H1 (cell line): Measurements from ENCODE around the gene MYBPHL. TPM values are rescaled to one million over a fixed set of nuclear protein-coding genes. Genes with fewer than 3 reads are reported as not detected.

ENCODE experiments used
- CTCF ChIA-PET: fragments of 300-600 bp; sonication (Branson Sonifier 250); formaldehyde crosslinking; loops from one replicate; lab custom pipeline; 2021; ENCODE audit not compliant: partially characterized antibody; lab: Charles Lee
- POLR2A ChIA-PET: fragments of 300-600 bp; sonication (Branson Sonifier 250); formaldehyde crosslinking; loops from one replicate; lab custom pipeline; 2021; ENCODE audit warnings: inconsistent platforms; ENCODE audit not compliant: partially characterized antibody; lab: Charles Lee
- DNase-seq, 2 experiments: peaks; one replicate each; pipeline versions ENCODE4 v3.0.0 to v3.0.0-alpha.2; 2010 to 2022; ENCODE audit warnings: low spot score in 2 of 2, low read depth in 1 of 2, mixed read lengths in 1 of 2
- FAIRE-seq: peaks from 2 replicates; lab custom pipeline; 2011; peaks lifted over from hg19 to GRCh38; lab: Jason Lieb, UNC
- H2AFZ ChIP-seq: 2 replicates; pipeline ENCODE4 v1.8.1; 2012; ENCODE audit warnings: low read length, inconsistent platforms
- H2AK5ac ChIP-seq: 2 replicates; pipeline ENCODE4 v1.6.1; 2013; ENCODE audit warnings: low read depth, low read length
- H2BK120ac ChIP-seq: replicated peaks from 2 replicates; pipeline ENCODE3; 2013; ENCODE audit warnings: low read depth, low read length, inconsistent platforms
- H2BK12ac ChIP-seq: 2 replicates; pipeline ENCODE4 v1.6.1; 2013; ENCODE audit warnings: low read depth, low read length
- H2BK15ac ChIP-seq: 2 replicates; pipeline ENCODE4 v1.6.1; 2013; ENCODE audit warnings: low read length
- H2BK20ac ChIP-seq: 2 replicates; pipeline ENCODE4 v1.6.1; 2013; ENCODE audit warnings: low read length
- H2BK5ac ChIP-seq: 2 replicates; pipeline ENCODE4 v1.6.1; 2013; ENCODE audit warnings: low read depth, low read length
- H3K14ac ChIP-seq: 2 replicates; pipeline ENCODE4 v1.6.1; 2013; ENCODE audit warnings: inconsistent platforms; ENCODE audit not compliant: insufficient read length
- H3K18ac ChIP-seq: 2 replicates; pipeline ENCODE4 v1.6.1; 2013; ENCODE audit warnings: low read length; ENCODE audit errors: extremely low read depth
- H3K23ac ChIP-seq: 2 replicates; pipeline ENCODE4 v1.6.1; 2013; ENCODE audit warnings: inconsistent platforms; ENCODE audit not compliant: insufficient read length
- H3K23me2 ChIP-seq: 2 replicates; pipeline ENCODE4 v1.6.1; 2013; ENCODE audit warnings: low read depth, low read length
- H3K27ac ChIP-seq: 2 replicates; pipeline ENCODE4 v1.6.1; 2011; ENCODE audit warnings: low read depth, low read length, inconsistent platforms
- H3K27me3 ChIP-seq, 4 experiments: replicated peaks in 1 of 4; 1 replicate in 1 of 4; 2 replicates in 3 of 4; pipeline versions ENCODE4 v1.6.1 to v1.8.1; 2011 to 2013; ENCODE audit warnings: low read length in 3 of 4, mild to moderate bottlenecking in 3 of 4, inconsistent platforms in 2 of 4, mixed read lengths in 2 of 4, moderate library complexity in 1 of 4; ENCODE audit not compliant: control insufficient read depth in 3 of 4, insufficient read depth in 3 of 4; ENCODE audit errors: extremely low read depth in 1 of 4
- H3K36me3 ChIP-seq, 4 experiments: 2 replicates each; pipeline versions ENCODE4 v1.6.1 to v1.8.1; 2011 to 2013; ENCODE audit warnings: mild to moderate bottlenecking in 4 of 4, low read length in 3 of 4, moderate library complexity in 2 of 4, control low read depth in 1 of 4, inconsistent platforms in 1 of 4; ENCODE audit not compliant: insufficient read depth in 4 of 4, control insufficient read depth in 2 of 4
- H3K4ac ChIP-seq: replicated peaks from 2 replicates; pipeline ENCODE3; 2013; ENCODE audit warnings: low read length, low read depth, mixed read lengths, inconsistent platforms; ENCODE audit not compliant: insufficient read length
- H3K4me1 ChIP-seq, 4 experiments: replicated peaks in 1 of 4; 1 replicate in 1 of 4; 2 replicates in 3 of 4; pipeline versions ENCODE4 v1.6.1 to v1.8.1; 2011 to 2013; ENCODE audit warnings: low read length in 3 of 4, inconsistent platforms in 2 of 4, mixed read lengths in 1 of 4; ENCODE audit not compliant: insufficient read depth in 4 of 4, control insufficient read depth in 3 of 4
- H3K4me2 ChIP-seq, 2 experiments: 2 replicates each; pipeline versions ENCODE4 v1.6.1 to v1.8.1; 2011 to 2013; ENCODE audit warnings: low read depth in 2 of 2, low read length in 2 of 2, control low read depth in 1 of 2, inconsistent platforms in 1 of 2, mild to moderate bottlenecking in 1 of 2; ENCODE audit not compliant: insufficient read depth in 1 of 2
- H3K4me3 ChIP-seq, 4 experiments: fragments of 200-600, 300-600 bp in 1 of 4; sonication (generic), shearing (Covaris generic), sonication (Bioruptor Twin) in 1 of 4; 2 replicates each; pipeline versions ENCODE4 v1.5.1 to v1.8.1; 2011 to 2016; ENCODE audit warnings: low read length in 4 of 4, low read depth in 3 of 4, control low read depth in 2 of 4, inconsistent platforms in 2 of 4, mild to moderate bottlenecking in 2 of 4, mixed read lengths in 1 of 4, moderate library complexity in 1 of 4; ENCODE audit not compliant: insufficient read depth in 2 of 4; ENCODE audit errors: extremely low read depth in 1 of 4
- H3K56ac ChIP-seq: replicated peaks from 2 replicates; pipeline ENCODE3; 2013; ENCODE audit warnings: low read depth, mild to moderate bottlenecking, mixed read lengths, low read length, inconsistent platforms; ENCODE audit not compliant: insufficient read length
- H3K79me1 ChIP-seq: 2 replicates; pipeline ENCODE4 v1.6.1; 2013; ENCODE audit warnings: low read depth, low read length, control low read depth
- H3K79me2 ChIP-seq, 2 experiments: 2 replicates each; pipeline versions ENCODE4 v1.6.1 to v1.8.1; 2012 to 2013; ENCODE audit warnings: low read length in 2 of 2, mild to moderate bottlenecking in 2 of 2, inconsistent platforms in 1 of 2; ENCODE audit not compliant: insufficient read depth in 2 of 2, control insufficient read depth in 1 of 2
- H3K9ac ChIP-seq, 4 experiments: replicated peaks in 1 of 4; 1 replicate in 1 of 4; 2 replicates in 3 of 4; pipeline versions ENCODE4 v1.6.1 to v1.8.1; 2011 to 2013; ENCODE audit warnings: low read depth in 3 of 4, low read length in 3 of 4, control low read depth in 2 of 4, mild to moderate bottlenecking in 2 of 4, moderate library complexity in 2 of 4, inconsistent platforms in 1 of 4; ENCODE audit errors: extremely low read depth in 1 of 4
- H3K9me3 ChIP-seq, 2 experiments: 2 replicates each; pipeline versions ENCODE4 v1.6.1 to v1.8.1; 2012 to 2013; ENCODE audit warnings: mild to moderate bottlenecking in 2 of 2, moderate library complexity in 2 of 2, control low read depth in 1 of 2, inconsistent platforms in 1 of 2, low read depth in 1 of 2, low read length in 1 of 2, mixed read lengths in 1 of 2; ENCODE audit not compliant: insufficient read depth in 2 of 2
- H4K20me1 ChIP-seq, 2 experiments: replicated peaks in 1 of 2; 2 replicates each; pipeline versions ENCODE3 to v1.8.1; 2011 to 2013; ENCODE audit warnings: inconsistent platforms in 2 of 2, low read length in 2 of 2, mild to moderate bottlenecking in 1 of 2; ENCODE audit not compliant: insufficient read depth in 2 of 2, control insufficient read depth in 1 of 2
- H4K5ac ChIP-seq: 2 replicates; pipeline ENCODE4 v1.6.1; 2013; ENCODE audit warnings: low read length, low read depth, mixed read lengths, inconsistent platforms; ENCODE audit not compliant: insufficient read length
- H4K8ac ChIP-seq: 2 replicates; pipeline ENCODE4 v1.8.0; 2013; ENCODE audit warnings: mild to moderate bottlenecking, moderate library complexity, low read length, inconsistent platforms; ENCODE audit not compliant: insufficient read depth; ENCODE audit errors: extremely low read depth
- H4K91ac ChIP-seq: replicated peaks from 2 replicates; pipeline ENCODE3; 2013; ENCODE audit warnings: low read length, mixed read lengths, inconsistent platforms; ENCODE audit not compliant: insufficient read length
- BRCA1 ChIP-seq: IDR thresholded peaks from 2 replicates; pipeline ENCODE4 v1.6.1; 2012; ENCODE audit warnings: low read depth, low read length, improper control_type of control experiment
- CREB1 ChIP-seq: IDR thresholded peaks from 2 replicates; pipeline ENCODE4 v1.6.1; 2012; ENCODE audit warnings: inconsistent platforms
- KDM4A ChIP-seq: IDR thresholded peaks from one replicate; pipeline ENCODE4 v1.7.1; 2012; ENCODE audit warnings: low read depth, mild to moderate bottlenecking, moderate library complexity, low read length, inconsistent platforms; ENCODE audit not compliant: severe bottlenecking
- NRF1 ChIP-seq: IDR thresholded peaks from 2 replicates; pipeline ENCODE4 v1.6.1; 2011; ENCODE audit warnings: mild to moderate bottlenecking, low read depth, low read length, improper control_type of control experiment
- PHF8 ChIP-seq: fragments of 200-600 bp; sonication (generic); conservative IDR thresholded peaks from 2 replicates; pipeline ENCODE4 v1.7.1; 2012; ENCODE audit warnings: low read depth, mild to moderate bottlenecking, inconsistent platforms, low read length, moderate library complexity
- SIRT6 ChIP-seq: IDR thresholded peaks from one replicate; pipeline ENCODE4 v1.7.1; 2012; ENCODE audit warnings: low read length, inconsistent platforms
- YY1 ChIP-seq: IDR thresholded peaks from 2 replicates; pipeline ENCODE4 v1.6.1; 2011; ENCODE audit warnings: low read depth, mild to moderate bottlenecking, low read length
- WGBS, 2 experiments: shearing (Covaris generic) in 1 of 2; methylation state at CpG; one replicate each; pipeline versions ENCODE4 v1.1.6 to v1.1.7; 2013 to 2015; ENCODE audit warnings: low lambda C conversion rate in 2 of 2, mixed read lengths in 2 of 2, inconsistent platforms in 1 of 2, low coverage in 1 of 2, missing lambda C conversion rate in 1 of 2; ENCODE audit not compliant: insufficient replicate concordance in 2 of 2, insufficient coverage in 1 of 2, insufficient read length in 1 of 2; ENCODE audit errors: extremely low coverage in 1 of 2, missing lambda C conversion rate in 1 of 2; 5-methylcytosine and 5-hydroxymethylcytosine counted together
- polyA plus RNA-seq, 7 experiments: library from polyadenylated mRNA; depleted of rRNA in 3 of 7; stranded (reverse) in 5 of 7; unstranded in 2 of 7; fragments of >200 nt in 5 of 7; fragments of 200-250 nt in 2 of 7; gene quantifications; 1 replicate in 5 of 7; 2 replicates in 1 of 7; 4 replicates in 1 of 7; pipeline versions ENCODE4 v1.2.1 to v1.2.3, GENCODE V29; 2011 to 2013; ENCODE audit warnings: missing spikeins in 2 of 7, mixed read lengths in 2 of 7
- total RNA-seq: library from RNA; stranded (reverse); fragmentation: NEBNext Ultra II Directional; extraction: Animal tissue kit (Norgen Biotek cat#: 25700); gene quantifications from 2 replicates; pipeline ENCODE4 v1.2.1, GENCODE V29; 2021
- TF ChIP-seq, protein P1 (sequence below): IDR thresholded peaks from 2 replicates; pipeline ENCODE4 v1.6.1; 2011; ENCODE audit warnings: low read length, improper control_type of control experiment

Gene MYBPHL
- total and polyA plus RNA-seq, 2 of the 8 experiments (the other 6 are each of a cell fraction or from before 2014, with no cell fraction given) = 0.24 to 0.30 TPM

- Histone ChIP-seq H3K14ac (no peak overlapping the region), H2AK5ac (no peak overlapping the region), H4K91ac (no peak overlapping the region), H3K9me3 (no peaks in the 10 kb centered on the region; a peak in 2 of 4 replicates), H3K27me3 (peaks cover 0 to 22% (median 16%) of the 10 kb centered on the region in 4 experiments; a peak in 5 of 7 replicates), H3K23me2 (peaks cover 3% of the 10 kb centered on the region; the same call in 1 of the 2 replicates), H2BK20ac (peak overlapping the region; percentile 80; the same call in 1 of the 2 replicates), H3K4me1 (peaks cover 0 to 13% (median 12%) of the 10 kb centered on the region in 4 experiments; a peak in 6 of 7 replicates), H3K4me2 (no peak overlapping the region), H3K18ac (no peak overlapping the region), H2BK15ac (peak overlapping the region; percentile 81), H4K8ac (no peak overlapping the region), H2BK120ac (no peak overlapping the region), H2AFZ (no peak overlapping the region)
- POLR2A ChIA-PET = interaction anchor here (0.8 to 12.2 kb wide), 11 partner anchors 8 to 148 kb away, joined by 3 to 252 read pairs (median 4); no protein-coding TSS in a partner anchor
- CTCF ChIA-PET = interaction anchor here (0.9 to 28.7 kb wide), 8 partner anchors 9 to 162 kb away, joined by 3 to 651 read pairs (median 4); partner anchors contain the start of genes SARS1 and SORT1
- TF ChIP-seq YY1 (no peak), BRCA1 (no peak), KDM4A (no peak), PHF8 (no peak), SIRT6 (no peak), CREB1 (no peak), NRF1 (no peak)
- TF ChIP-seq, protein P1, sequence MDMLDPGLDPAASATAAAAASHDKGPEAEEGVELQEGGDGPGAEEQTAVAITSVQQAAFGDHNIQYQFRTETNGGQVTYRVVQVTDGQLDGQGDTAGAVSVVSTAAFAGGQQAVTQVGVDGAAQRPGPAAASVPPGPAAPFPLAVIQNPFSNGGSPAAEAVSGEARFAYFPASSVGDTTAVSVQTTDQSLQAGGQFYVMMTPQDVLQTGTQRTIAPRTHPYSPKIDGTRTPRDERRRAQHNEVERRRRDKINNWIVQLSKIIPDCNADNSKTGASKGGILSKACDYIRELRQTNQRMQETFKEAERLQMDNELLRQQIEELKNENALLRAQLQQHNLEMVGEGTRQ = no peak
- TF ChIP-seq, all 59 proteins: peak for 0
- H3K23ac ChIP-seq = no peak overlapping the region
- 0 out of 2 replicates have a peak, but pooled peaks cover 4% of the 10 kb centered on the region for H3K79me1 ChIP-seq
- H3K4me3 ChIP-seq = no peak overlapping the region
- peak overlapping the region; percentile 16 for H3K4ac ChIP-seq
- peaks cover 0 to 8% (median 0%) of the 10 kb centered on the region in 4 experiments; a peak in 3 of 8 replicates for H3K36me3 ChIP-seq
- H3K56ac ChIP-seq = no peak overlapping the region
- no peak overlapping the region for H3K27ac ChIP-seq
- no peak for DNase-seq
- H3K79me2 ChIP-seq = peaks cover 0 to 13% of the 10 kb centered on the region in 2 experiments; a peak in 1 of 4 replicates
- no peak overlapping the region for H4K5ac ChIP-seq
- H4K20me1 ChIP-seq = peaks cover 3 to 7% of the 10 kb centered on the region in 2 experiments
- H2BK12ac ChIP-seq = peak overlapping the region; percentile 39; the same call in 1 of the 2 replicates
- FAIRE-seq = no peak
- H2BK5ac ChIP-seq = no peak overlapping the region
- no peak overlapping the region for H3K9ac ChIP-seq
- 88% methylated on average over 8 of the region's 8 CpGs; no CpG with 5 or more reads in 1 of the 2 experiments for WGBS, 2 experiments
Measured at GRCh38 chr1:109247401-109248365, 59.1 kb downstream of the MYBPHL start.
